ENCODE data around the gene AIDA. TPM values are rescaled to one million over a fixed set of nuclear protein-coding genes. Genes with fewer than 3 reads are reported as not detected.
A peak's percentile ranks its signal among the peaks of the same experiment; 100 is the strongest.

AIDA gene
- polyA plus RNA-seq, 3 donors = 10.0 to 11.7 (median 11.7) TPM

DNA sequence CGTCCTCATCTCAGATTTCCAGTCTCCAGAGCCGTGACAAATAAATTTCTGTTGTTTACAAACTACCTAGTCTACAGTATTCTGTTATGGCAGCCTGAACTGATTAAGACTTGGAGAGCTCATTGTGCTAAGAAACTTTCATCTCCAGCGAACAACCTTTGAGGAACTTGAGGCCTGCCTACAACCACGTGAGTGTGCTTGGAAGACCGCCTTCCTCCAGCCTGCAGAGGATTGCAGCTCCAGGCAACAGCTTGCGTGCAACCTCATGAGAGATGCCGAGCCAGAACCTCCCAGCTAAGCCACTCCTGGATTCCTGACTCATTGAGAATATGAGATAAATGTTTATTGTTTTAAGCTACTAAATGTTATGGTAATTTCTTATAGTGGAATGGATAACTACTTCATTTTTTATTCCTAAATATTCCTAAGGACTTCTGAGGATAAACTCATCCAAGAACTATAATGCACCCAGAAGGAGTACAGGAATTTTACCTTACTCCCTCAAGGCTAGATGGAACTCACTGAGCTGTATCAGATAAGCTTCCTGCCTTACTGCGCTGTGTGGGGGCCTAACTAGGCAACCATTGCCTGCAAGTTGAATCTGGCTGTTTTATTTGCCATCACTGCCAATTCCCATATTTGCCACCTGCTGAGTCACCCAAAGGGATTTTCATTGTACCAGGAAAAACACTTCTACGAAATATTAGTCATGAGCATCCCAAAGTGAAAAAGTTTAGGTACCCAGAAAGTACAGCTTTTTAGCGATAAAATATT, 42.3 kb upstream of the AIDA start:
- intact Hi-C loops (cut with micrococcal nuclease) = no loop called here
- no peaks in the 10 kb centered on the region for H3K79me2 ChIP-seq (ENCODE audit: insufficient read depth, low read length)
- H3K36me3 ChIP-seq (replicated peaks in 1 of 2; ENCODE audit: control insufficient read depth in 1 of 2, insufficient read depth in 2 of 2, low read length in 2 of 2) = no peaks in the 10 kb centered on the region
- Mint-ChIP-seq H3K4me1 (peaks cover 19% of the 10 kb centered on the region), H3K27me3 (ENCODE audit: low read depth in 3 of 3) (peaks cover 0 to 1% (median 0%) of the 10 kb centered on the region in 3 donors), H3K9me3 (no peaks in the 10 kb centered on the region), H3K4me3 (no peak overlapping the region), H3K36me3 (no peaks in the 10 kb centered on the region), H3K27ac (peak overlapping the region in 1 of 7 donors; percentile 18)
- no peaks in the 10 kb centered on the region for H3K27me3 ChIP-seq (ENCODE audit: control insufficient read depth in 2 of 2, insufficient read depth in 2 of 2, low read length in 2 of 2)
- no peak overlapping the region for H3K4me2 ChIP-seq (replicated peaks; ENCODE audit: extremely low read depth, low read length, poor library complexity, severe bottlenecking)
- no peak overlapping the region for H3K4me3 ChIP-seq (replicated peaks in 1 of 3; ENCODE audit: low read depth in 2 of 3, low read length in 3 of 3)
- no peak for TF ChIP-seq CTCF (IDR thresholded peaks at IDR 0.05)
- H3K27ac ChIP-seq (ENCODE audit: low read depth in 1 of 2, low read length in 2 of 2) = no peak overlapping the region
- no peak overlapping the region for H3K9ac ChIP-seq (ENCODE audit: insufficient read depth, low read length, poor library complexity, severe bottlenecking)
- H4K20me1 ChIP-seq (ENCODE audit: insufficient read depth, low read length) = no peaks in the 10 kb centered on the region
- 25% methylated on average over 4 of the region's 10 CpGs for WGBS (ENCODE audit: insufficient coverage)
- peaks cover 6 to 11% of the 10 kb centered on the region in 2 donors for H3K4me1 ChIP-seq (ENCODE audit: control insufficient read depth in 1 of 2, insufficient read depth in 2 of 2, low read length in 2 of 2)
- peak overlapping the region; percentile 5 for H2AFZ ChIP-seq (ENCODE audit: insufficient read depth, low read depth, low read length, poor library complexity, severe bottlenecking)
- DNase-seq = peak; percentile 4 to 50 (median 16)
- no peaks in the 10 kb centered on the region for H3K9me3 ChIP-seq (replicated peaks in 1 of 2; ENCODE audit: control insufficient read depth in 1 of 2, insufficient read depth in 1 of 2, low read length in 2 of 2)

DNA sequence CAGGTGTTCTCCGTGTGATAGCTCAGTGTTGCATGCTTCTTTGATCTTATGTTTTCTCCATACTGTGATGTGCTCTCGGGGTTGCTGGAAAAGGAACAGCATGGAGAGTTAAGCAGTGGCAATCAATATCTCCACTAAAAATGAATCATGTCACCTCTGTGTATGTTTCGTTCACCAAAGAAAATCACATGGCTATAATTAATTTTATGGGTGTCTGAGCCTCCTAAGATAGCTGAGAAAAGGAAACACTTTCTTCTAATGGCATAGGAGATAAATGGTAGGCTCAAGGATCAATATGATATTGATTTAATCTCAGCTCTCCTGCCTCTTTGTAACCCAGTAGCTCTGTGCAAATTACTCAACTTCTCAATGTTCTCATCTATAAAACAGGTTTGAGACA, 39.0 kb upstream of the AIDA start:
- H3K4me3 Mint-ChIP-seq = no peak overlapping the region
- no peak for TF ChIP-seq CTCF (IDR thresholded peaks at IDR 0.05)
- Histone ChIP-seq H3K9ac (ENCODE audit: insufficient read depth, low read length, poor library complexity, severe bottlenecking) (no peak overlapping the region), H3K9me3 (replicated peaks in 1 of 2; ENCODE audit: control insufficient read depth in 1 of 2, insufficient read depth in 1 of 2, low read length in 2 of 2) (no peaks in the 10 kb centered on the region), H3K4me1 (ENCODE audit: control insufficient read depth in 1 of 2, insufficient read depth in 2 of 2, low read length in 2 of 2) (peaks cover 6 to 8% of the 10 kb centered on the region in 2 donors), H3K79me2 (ENCODE audit: insufficient read depth, low read length) (no peaks in the 10 kb centered on the region), H3K36me3 (replicated peaks in 1 of 2; ENCODE audit: control insufficient read depth in 1 of 2, insufficient read depth in 2 of 2, low read length in 2 of 2) (no peaks in the 10 kb centered on the region), H3K4me2 (replicated peaks; ENCODE audit: extremely low read depth, low read length, poor library complexity, severe bottlenecking) (no peak overlapping the region), H3K27ac (ENCODE audit: low read depth in 1 of 2, low read length in 2 of 2) (peak overlapping the region in 1 of 2 donors; percentile 11), H2AFZ (ENCODE audit: insufficient read depth, low read depth, low read length, poor library complexity, severe bottlenecking) (no peak overlapping the region), H4K20me1 (ENCODE audit: insufficient read depth, low read length) (no peaks in the 10 kb centered on the region), H3K4me3 (replicated peaks in 1 of 3; ENCODE audit: low read depth in 2 of 3, low read length in 3 of 3) (no peak overlapping the region), H3K27me3 (ENCODE audit: control insufficient read depth in 2 of 2, insufficient read depth in 2 of 2, low read length in 2 of 2) (no peaks in the 10 kb centered on the region)
- no peak overlapping the region for H3K27ac Mint-ChIP-seq
- no peaks in the 10 kb centered on the region for H3K9me3 Mint-ChIP-seq
- DNase-seq = no peak
- intact Hi-C loops (cut with micrococcal nuclease) = no loop called here
- H3K4me1 Mint-ChIP-seq = peaks cover 15% of the 10 kb centered on the region
- no CpG with 5 or more reads among the region's 3 CpGs for WGBS (ENCODE audit: insufficient coverage)
- H3K36me3 Mint-ChIP-seq = no peaks in the 10 kb centered on the region
- H3K27me3 Mint-ChIP-seq (ENCODE audit: low read depth in 3 of 3) = no peaks in the 10 kb centered on the region

All from CD14-positive monocyte (primary cell).